PFSK-1 (cell line): ENCODE data around the gene VPS26B.

Experiments
- FOXP2 ChIP-seq: optimal IDR thresholded peaks from 2 replicates; pipeline ENCODE3; 2011; ENCODE audit warnings: borderline replicate concordance, control low read depth, inconsistent platforms; ENCODE audit not compliant: insufficient read depth; ENCODE audit errors: extremely low read length, extremely low read depth
- POLR2AphosphoS5 ChIP-seq: IDR thresholded peaks from 2 replicates; pipeline ENCODE4 v1.6.1; 2012; ENCODE audit warnings: low read depth, mild to moderate bottlenecking, control low read depth, low read length, moderate library complexity
- SIN3A ChIP-seq: IDR thresholded peaks from 2 replicates; pipeline ENCODE4 v1.6.1; 2012; ENCODE audit warnings: mild to moderate bottlenecking, low read length, moderate library complexity, borderline replicate concordance; ENCODE audit not compliant: insufficient read depth
- TAF1 ChIP-seq: IDR thresholded peaks from 2 replicates; pipeline ENCODE4 v1.6.1; 2012; ENCODE audit warnings: low read length, control low read depth, borderline replicate concordance; ENCODE audit not compliant: insufficient read depth
- TF ChIP-seq, protein P1 (sequence below), 2 experiments: IDR thresholded peaks; 2 replicates each; pipeline versions ENCODE4 v1.6.1 to v1.8.0; 2011 to 2012; ENCODE audit warnings: low read depth in 2 of 2, low read length in 2 of 2, control low read depth in 1 of 2, inconsistent platforms in 1 of 2, mild to moderate bottlenecking in 1 of 2, moderate library complexity in 1 of 2; ENCODE audit not compliant: insufficient read depth in 1 of 2

The VPS26B gene

DNA sequence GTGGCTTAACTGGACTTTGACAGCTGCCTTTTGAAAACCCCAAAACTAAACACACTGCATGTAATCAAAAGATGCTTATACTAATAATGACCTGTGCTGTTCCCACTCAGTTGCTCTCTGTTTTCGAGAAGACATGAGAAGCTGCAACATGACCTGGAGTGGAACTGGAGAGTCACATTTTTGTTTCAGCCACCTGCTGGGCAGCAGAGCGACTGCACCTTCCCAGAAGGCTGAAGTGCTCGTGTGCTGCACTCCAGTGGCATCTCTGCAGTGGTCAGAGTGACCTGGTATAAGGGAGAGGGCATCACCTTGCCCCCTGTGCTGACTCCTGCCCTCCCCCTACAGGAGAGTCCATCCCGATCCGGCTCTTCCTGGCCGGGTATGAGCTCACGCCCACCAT is 20.1 kb downstream of the VPS26B start:
- TF ChIP-seq FOXP2: no peak
- no peak for TF ChIP-seq TAF1
- TF ChIP-seq, protein P1, sequence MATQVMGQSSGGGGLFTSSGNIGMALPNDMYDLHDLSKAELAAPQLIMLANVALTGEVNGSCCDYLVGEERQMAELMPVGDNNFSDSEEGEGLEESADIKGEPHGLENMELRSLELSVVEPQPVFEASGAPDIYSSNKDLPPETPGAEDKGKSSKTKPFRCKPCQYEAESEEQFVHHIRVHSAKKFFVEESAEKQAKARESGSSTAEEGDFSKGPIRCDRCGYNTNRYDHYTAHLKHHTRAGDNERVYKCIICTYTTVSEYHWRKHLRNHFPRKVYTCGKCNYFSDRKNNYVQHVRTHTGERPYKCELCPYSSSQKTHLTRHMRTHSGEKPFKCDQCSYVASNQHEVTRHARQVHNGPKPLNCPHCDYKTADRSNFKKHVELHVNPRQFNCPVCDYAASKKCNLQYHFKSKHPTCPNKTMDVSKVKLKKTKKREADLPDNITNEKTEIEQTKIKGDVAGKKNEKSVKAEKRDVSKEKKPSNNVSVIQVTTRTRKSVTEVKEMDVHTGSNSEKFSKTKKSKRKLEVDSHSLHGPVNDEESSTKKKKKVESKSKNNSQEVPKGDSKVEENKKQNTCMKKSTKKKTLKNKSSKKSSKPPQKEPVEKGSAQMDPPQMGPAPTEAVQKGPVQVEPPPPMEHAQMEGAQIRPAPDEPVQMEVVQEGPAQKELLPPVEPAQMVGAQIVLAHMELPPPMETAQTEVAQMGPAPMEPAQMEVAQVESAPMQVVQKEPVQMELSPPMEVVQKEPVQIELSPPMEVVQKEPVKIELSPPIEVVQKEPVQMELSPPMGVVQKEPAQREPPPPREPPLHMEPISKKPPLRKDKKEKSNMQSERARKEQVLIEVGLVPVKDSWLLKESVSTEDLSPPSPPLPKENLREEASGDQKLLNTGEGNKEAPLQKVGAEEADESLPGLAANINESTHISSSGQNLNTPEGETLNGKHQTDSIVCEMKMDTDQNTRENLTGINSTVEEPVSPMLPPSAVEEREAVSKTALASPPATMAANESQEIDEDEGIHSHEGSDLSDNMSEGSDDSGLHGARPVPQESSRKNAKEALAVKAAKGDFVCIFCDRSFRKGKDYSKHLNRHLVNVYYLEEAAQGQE (IDR thresholded peaks at IDR 0.05; ENCODE audit: insufficient read depth in 1 of 2, low read depth in 2 of 2, low read length in 2 of 2): no peak
- TF ChIP-seq SIN3A: no peak
- no peak for TF ChIP-seq POLR2AphosphoS5

DNA sequence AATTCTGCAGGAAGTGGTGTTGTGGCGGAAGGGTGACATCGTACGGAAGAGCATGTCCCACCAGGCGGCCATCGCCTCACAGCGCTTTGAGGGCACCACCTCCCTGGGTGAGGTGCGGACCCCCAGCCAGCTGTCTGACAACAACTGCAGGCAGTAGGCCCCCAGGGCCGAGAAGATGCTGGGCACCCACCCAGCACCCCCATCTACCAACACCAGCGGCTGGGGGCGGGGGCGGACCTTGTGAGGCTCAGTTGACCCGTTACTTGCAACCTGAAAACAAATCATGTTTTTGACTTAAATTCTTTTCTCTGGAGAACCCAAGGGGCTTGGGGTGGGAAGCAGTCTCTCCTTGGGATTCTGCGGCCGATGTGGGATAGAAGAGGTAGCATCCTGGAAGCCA is 21.0 kb downstream of the VPS26B start:
- TF ChIP-seq POLR2AphosphoS5 (no peak), SIN3A (no peak), TAF1 (no peak), FOXP2 (no peak)
- TF ChIP-seq, protein P1 (IDR thresholded peaks at IDR 0.05; ENCODE audit: insufficient read depth in 1 of 2, low read depth in 2 of 2, low read length in 2 of 2): no peak

DNA sequence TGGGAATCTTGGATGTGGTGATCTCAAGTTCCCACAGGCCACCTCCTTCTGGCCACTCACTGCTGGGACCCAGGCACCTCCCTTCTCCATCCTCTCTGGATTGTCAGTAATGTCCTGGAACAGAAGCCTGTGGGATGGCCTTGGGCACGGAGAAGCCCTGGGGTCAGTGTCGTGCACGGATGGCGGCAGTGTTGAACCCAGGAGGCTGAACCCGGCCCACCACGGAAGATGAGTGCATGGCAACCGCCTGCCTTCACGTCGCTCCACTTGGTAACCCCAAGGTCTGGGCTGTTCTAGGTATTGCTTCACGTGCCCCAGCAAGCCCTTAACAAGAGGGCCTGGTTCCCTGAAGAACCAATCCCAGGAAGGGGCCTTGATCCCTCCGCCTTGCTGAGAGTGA is 21.6 kb downstream of the VPS26B start:
- TF ChIP-seq POLR2AphosphoS5 (no peak), TAF1 (no peak), SIN3A (no peak), FOXP2 (no peak)
- TF ChIP-seq, protein P1 (IDR thresholded peaks at IDR 0.05; ENCODE audit: insufficient read depth in 1 of 2, low read depth in 2 of 2, low read length in 2 of 2): no peak

DNA sequence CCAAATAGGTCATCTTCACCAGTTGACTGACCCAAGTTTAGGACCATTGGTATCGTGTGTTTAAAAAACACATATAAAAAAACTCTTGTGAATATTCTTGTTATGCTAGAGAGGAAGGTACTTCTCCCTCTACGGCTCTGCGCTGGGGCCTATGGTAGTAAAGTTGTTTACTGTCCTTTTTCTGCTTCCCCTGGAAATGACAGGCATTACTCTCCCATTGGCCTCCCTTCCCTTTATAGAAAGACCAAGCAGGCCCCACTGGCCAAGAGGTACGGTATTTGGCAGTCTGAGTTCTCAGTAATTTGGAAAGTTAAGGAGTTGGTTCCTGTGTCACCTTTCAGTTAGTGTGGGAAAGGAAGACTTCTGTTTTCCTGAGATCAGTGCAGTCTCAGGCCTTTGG is 22.2 kb downstream of the VPS26B start:
- no peak for TF ChIP-seq POLR2AphosphoS5
- TF ChIP-seq FOXP2: no peak
- TF ChIP-seq TAF1: no peak
- TF ChIP-seq SIN3A: no peak
- TF ChIP-seq, protein P1 (IDR thresholded peaks at IDR 0.05; ENCODE audit: insufficient read depth in 1 of 2, low read depth in 2 of 2, low read length in 2 of 2): no peak
